MM.1S (cell line): ENCODE data around the gene MATK.

Experiments used
- DNase-seq: peaks from one replicate; pipeline ENCODE4 v3.0.0-alpha.2; 2015
- H2AFZ ChIP-seq: fragments of 300-600 bp; sonication (generic); 2 replicates; pipeline ENCODE4 v1.6.0; 2016; ENCODE audit warnings: antibody characterized with exemption, low read length
- H3F3A ChIP-seq: fragments of 300-600 bp; sonication (generic); 2 replicates; pipeline ENCODE4 v1.6.1; 2016; ENCODE audit warnings: mild to moderate bottlenecking, antibody characterized with exemption, low read length, moderate library complexity, mixed read lengths; ENCODE audit not compliant: insufficient read depth
- H3K27ac ChIP-seq: fragments of 300-600 bp; sonication (generic); 2 replicates; pipeline ENCODE4 v1.5.1; 2016; ENCODE audit warnings: mild to moderate bottlenecking, low read length
- H3K27me3 ChIP-seq: fragments of 300-600 bp; sonication (generic); replicated peaks from 2 replicates; pipeline ENCODE4 v1.6.0; 2016; ENCODE audit warnings: low read length; ENCODE audit not compliant: insufficient read depth
- H3K36me3 ChIP-seq: fragments of 300-600 bp; sonication (generic); replicated peaks from 2 replicates; pipeline ENCODE4 v1.6.1; 2016; ENCODE audit warnings: mild to moderate bottlenecking, low read length, mixed read lengths; ENCODE audit not compliant: insufficient read depth
- H3K4me1 ChIP-seq: fragments of 300-600 bp; sonication (generic); 2 replicates; pipeline ENCODE4 v1.6.1; 2016; ENCODE audit warnings: low read length, mixed read lengths
- H3K4me2 ChIP-seq: fragments of 300-600 bp; sonication (generic); 2 replicates; pipeline ENCODE4 v1.6.0; 2016; ENCODE audit warnings: low read depth, low read length
- H3K4me3 ChIP-seq: fragments of 300-600 bp; sonication (generic); 2 replicates; pipeline ENCODE4 v1.5.1; 2016; ENCODE audit warnings: low read length, mixed read lengths
- H3K79me2 ChIP-seq: fragments of 300-600 bp; sonication (generic); 2 replicates; pipeline ENCODE4 v1.6.1; 2016; ENCODE audit warnings: mixed run types, low read length, mixed read lengths
- H3K9ac ChIP-seq: fragments of 300-600 bp; sonication (generic); 2 replicates; pipeline ENCODE4 v1.6.1; 2016; ENCODE audit warnings: low read length, mixed read lengths
- H3K9me2 ChIP-seq: fragments of 300-600 bp; sonication (generic); replicated peaks from 2 replicates; pipeline ENCODE4 v1.6.1; 2016; ENCODE audit warnings: mild to moderate bottlenecking, low read length, mixed read lengths; ENCODE audit not compliant: insufficient read depth
- H3K9me3 ChIP-seq: fragments of 300-600 bp; sonication (generic); replicated peaks from 2 replicates; pipeline ENCODE4 v1.6.1; 2016; ENCODE audit warnings: mild to moderate bottlenecking, low read length, mixed read lengths; ENCODE audit not compliant: insufficient read depth
- H4K20me1 ChIP-seq: fragments of 300-600 bp; sonication (generic); 2 replicates; pipeline ENCODE4 v1.6.1; 2016; ENCODE audit warnings: mild to moderate bottlenecking, low read length, moderate library complexity, mixed read lengths; ENCODE audit not compliant: insufficient read depth
- CTCF ChIP-seq: fragments of 300-600 bp; sonication (generic); IDR thresholded peaks from 2 replicates; pipeline ENCODE4 v1.5.1; 2016; ENCODE audit warnings: antibody characterized with exemption, low read length, mixed read lengths
- EZH2 ChIP-seq: fragments of 300-600 bp; sonication (generic); optimal IDR thresholded peaks from 2 replicates; pipeline ENCODE3; 2017; ENCODE audit warnings: low read depth, mild to moderate bottlenecking, antibody characterized with exemption, low read length, mixed read lengths
- EZH2phosphoT487 ChIP-seq: fragments of 300-600 bp; sonication (generic); IDR thresholded peaks from 2 replicates; pipeline ENCODE4 v1.6.1; 2018; ENCODE audit warnings: antibody characterized with exemption, low read length

The MATK gene

DNA sequence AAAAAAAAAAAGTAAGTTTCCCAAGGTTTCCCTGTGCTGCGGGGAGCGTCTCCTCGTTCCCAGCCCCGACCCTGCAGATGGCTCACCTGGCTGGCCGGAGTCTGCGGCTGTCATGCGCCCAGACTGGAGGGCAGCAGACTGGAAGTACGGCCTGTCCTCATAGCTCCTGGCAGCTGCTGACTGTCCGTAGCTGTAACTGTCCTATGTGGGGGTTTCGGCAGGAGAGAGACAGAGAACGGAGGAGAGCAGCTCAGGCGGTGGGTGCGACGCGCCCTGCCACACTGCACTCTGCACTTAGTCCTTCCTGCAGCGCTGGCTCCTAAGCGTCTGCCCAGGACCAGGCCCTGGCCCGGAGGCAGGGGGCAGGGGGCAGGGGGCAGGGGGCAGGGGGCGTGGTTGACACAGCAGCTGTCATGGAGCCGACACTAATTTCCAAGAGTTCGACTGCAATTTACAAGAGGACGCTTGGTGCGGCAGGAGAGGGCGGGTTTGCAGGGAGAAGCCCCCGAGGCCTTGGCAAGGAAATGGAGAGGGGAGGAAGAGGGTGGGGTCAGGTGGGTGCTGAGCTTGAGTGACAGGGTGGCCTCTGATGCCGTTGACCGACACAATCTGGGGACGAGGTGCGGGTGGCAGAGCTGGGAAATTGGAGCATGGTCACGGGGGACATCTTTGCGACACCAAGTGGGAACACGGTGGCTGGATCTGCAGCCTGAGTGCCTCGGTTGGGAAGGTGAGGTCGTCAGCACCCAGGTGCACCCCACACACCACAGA lies 47.6 kb upstream of the MATK start:
- Histone ChIP-seq H3K79me2 (no peaks in the 10 kb centered on the region), H3K9me2 (no peaks in the 10 kb centered on the region), H3K4me3 (no peak overlapping the region), H3K4me1 (no peaks in the 10 kb centered on the region), H3K9me3 (no peaks in the 10 kb centered on the region), H2AFZ (no peak overlapping the region), H3K36me3 (no peaks in the 10 kb centered on the region), H3K27me3 (peaks cover 87% of the 10 kb centered on the region), H4K20me1 (no peaks in the 10 kb centered on the region), H3K9ac (no peak overlapping the region), H3K4me2 (no peak overlapping the region), H3K27ac (no peak overlapping the region), H3F3A (no peaks in the 10 kb centered on the region)
- DNase-seq = no peak
- TF ChIP-seq EZH2phosphoT487 (no peak), EZH2 (no peak), CTCF (no peak)

GRCh38 chr19:3832001-3832400 lies 45.8 kb upstream of the MATK start:
- no peaks in the 10 kb centered on the region for H3K9me3 ChIP-seq
- no peaks in the 10 kb centered on the region for H3F3A ChIP-seq
- H3K27me3 ChIP-seq = peaks cover 87% of the 10 kb centered on the region
- no peak overlapping the region for H3K4me3 ChIP-seq
- no peak overlapping the region for H2AFZ ChIP-seq
- no peak for TF ChIP-seq EZH2
- no peak for TF ChIP-seq CTCF
- TF ChIP-seq EZH2phosphoT487 = no peak
- H3K9me2 ChIP-seq = no peaks in the 10 kb centered on the region
- no peak overlapping the region for H3K27ac ChIP-seq
- H3K9ac ChIP-seq = no peak overlapping the region
- no peak for DNase-seq
- no peak overlapping the region for H3K4me2 ChIP-seq
- H3K4me1 ChIP-seq = no peaks in the 10 kb centered on the region
- H3K36me3 ChIP-seq = no peaks in the 10 kb centered on the region
- H4K20me1 ChIP-seq = no peaks in the 10 kb centered on the region
- no peaks in the 10 kb centered on the region for H3K79me2 ChIP-seq

DNA sequence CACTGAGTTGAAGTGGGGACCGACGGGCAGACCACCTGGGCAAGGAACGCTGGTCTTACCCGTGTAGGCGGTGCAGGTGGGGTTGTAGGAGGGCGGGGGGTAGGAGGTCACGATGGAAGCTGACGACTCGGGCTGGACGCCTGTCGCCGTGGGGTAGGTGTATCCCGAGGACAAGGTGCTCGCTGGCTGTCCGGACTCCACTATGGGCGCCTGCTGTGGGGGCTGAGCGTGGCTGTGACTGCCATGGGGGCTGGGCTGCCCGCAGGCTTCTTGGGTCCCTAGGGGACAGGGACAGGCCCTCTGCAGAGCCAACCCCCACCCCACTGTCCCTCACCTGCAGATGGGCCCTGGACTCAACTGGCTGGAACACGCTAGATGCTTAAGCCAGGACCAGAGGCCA lies 45.4 kb upstream of the MATK start:
- DNase-seq = no peak
- no peak overlapping the region for H3K9ac ChIP-seq
- H4K20me1 ChIP-seq = no peaks in the 10 kb centered on the region
- no peak overlapping the region for H3K4me3 ChIP-seq
- no peak overlapping the region for H3K4me2 ChIP-seq
- no peaks in the 10 kb centered on the region for H3K9me2 ChIP-seq
- H3K27me3 ChIP-seq = peaks cover 87% of the 10 kb centered on the region
- no peaks in the 10 kb centered on the region for H3F3A ChIP-seq
- H2AFZ ChIP-seq = no peak overlapping the region
- no peaks in the 10 kb centered on the region for H3K4me1 ChIP-seq
- no peaks in the 10 kb centered on the region for H3K36me3 ChIP-seq
- H3K9me3 ChIP-seq = no peaks in the 10 kb centered on the region
- TF ChIP-seq EZH2phosphoT487 (no peak), EZH2 (no peak), CTCF (no peak)
- no peaks in the 10 kb centered on the region for H3K79me2 ChIP-seq
- H3K27ac ChIP-seq = no peak overlapping the region
